ENCODE results near the gene GORASP2.

GORASP2 gene

GRCh38 chr2:170975943-170976270 lies 46.9 kb downstream of the GORASP2 start:
- H3K79me2 ChIP-seq (ENCODE audit: control insufficient read depth, low read length) = no peaks in the 10 kb centered on the region
- no peaks in the 10 kb centered on the region for H3K9me3 ChIP-seq (ENCODE audit: control insufficient read depth, insufficient read depth, low read length)
- TF ChIP-seq EZH2phosphoT487 (IDR thresholded peaks at IDR 0.05; ENCODE audit: borderline replicate concordance, low read length) (no peak), CTCF (IDR thresholded peaks at IDR 0.05; ENCODE audit: low read depth, low read length, poor library complexity, severe bottlenecking) (no peak)
- H3K4me2 ChIP-seq (ENCODE audit: low read length) = no peak overlapping the region
- no peaks in the 10 kb centered on the region for H3K9me2 ChIP-seq (replicated peaks; ENCODE audit: control insufficient read depth, low read length)
- no peaks in the 10 kb centered on the region for H3K36me3 ChIP-seq (ENCODE audit: control insufficient read depth, low read length)
- peaks cover 15% of the 10 kb centered on the region for H3K4me1 ChIP-seq (ENCODE audit: control insufficient read depth, low read length)
- peaks cover 7% of the 10 kb centered on the region for H3F3A ChIP-seq (ENCODE audit: control insufficient read depth, insufficient read depth)
- H3K4me3 ChIP-seq (ENCODE audit: low read length) = no peak overlapping the region
- no peaks in the 10 kb centered on the region for H4K20me1 ChIP-seq (ENCODE audit: control insufficient read depth, insufficient read depth, low read depth, low read length)
- H3K27me3 ChIP-seq (ENCODE audit: control insufficient read depth, low read length) = peaks cover 14% of the 10 kb centered on the region
- no peak overlapping the region for H3K27ac ChIP-seq (ENCODE audit: low read depth, low read length)

GRCh38 chr2:170984079-170984478 lies 55.0 kb downstream of the GORASP2 start:
- H3K27ac ChIP-seq (ENCODE audit: low read depth, low read length) = no peak overlapping the region
- peaks cover 5% of the 10 kb centered on the region for H3K4me1 ChIP-seq (ENCODE audit: control insufficient read depth, low read length)
- no peak overlapping the region for H3K4me2 ChIP-seq (ENCODE audit: low read length)
- no peak overlapping the region for H3K4me3 ChIP-seq (ENCODE audit: low read length)
- H3K9me3 ChIP-seq (ENCODE audit: control insufficient read depth, insufficient read depth, low read length) = no peaks in the 10 kb centered on the region
- H3K36me3 ChIP-seq (ENCODE audit: control insufficient read depth, low read length) = no peaks in the 10 kb centered on the region
- H3K79me2 ChIP-seq (ENCODE audit: control insufficient read depth, low read length) = no peaks in the 10 kb centered on the region
- no peaks in the 10 kb centered on the region for H3K9me2 ChIP-seq (replicated peaks; ENCODE audit: control insufficient read depth, low read length)
- TF ChIP-seq CTCF (IDR thresholded peaks at IDR 0.05; ENCODE audit: low read depth, low read length, poor library complexity, severe bottlenecking) = no peak
- no peak for TF ChIP-seq EZH2phosphoT487 (IDR thresholded peaks at IDR 0.05; ENCODE audit: borderline replicate concordance, low read length)
- H4K20me1 ChIP-seq (ENCODE audit: control insufficient read depth, insufficient read depth, low read depth, low read length) = no peaks in the 10 kb centered on the region
- H3F3A ChIP-seq (ENCODE audit: control insufficient read depth, insufficient read depth) = no peaks in the 10 kb centered on the region; the same call in 1 of the 2 replicates
- no peaks in the 10 kb centered on the region for H3K27me3 ChIP-seq (ENCODE audit: control insufficient read depth, low read length)

- Histone ChIP-seq H3F3A (ENCODE audit: control insufficient read depth, insufficient read depth) (no peaks in the 10 kb centered on the region; the same call in 1 of the 2 replicates), H3K4me1 (ENCODE audit: control insufficient read depth, low read length) (peaks cover 19% of the 10 kb centered on the region), H3K36me3 (ENCODE audit: control insufficient read depth, low read length) (no peaks in the 10 kb centered on the region), H3K9me3 (ENCODE audit: control insufficient read depth, insufficient read depth, low read length) (no peaks in the 10 kb centered on the region), H3K4me3 (ENCODE audit: low read length) (no peak overlapping the region), H3K4me2 (ENCODE audit: low read length) (no peak overlapping the region), H4K20me1 (ENCODE audit: control insufficient read depth, insufficient read depth, low read depth, low read length) (no peaks in the 10 kb centered on the region), H3K27me3 (ENCODE audit: control insufficient read depth, low read length) (no peaks in the 10 kb centered on the region), H3K79me2 (ENCODE audit: control insufficient read depth, low read length) (no peaks in the 10 kb centered on the region), H3K27ac (ENCODE audit: low read depth, low read length) (no peak overlapping the region), H3K9me2 (replicated peaks; ENCODE audit: control insufficient read depth, low read length) (no peaks in the 10 kb centered on the region)
- TF ChIP-seq EZH2phosphoT487 (IDR thresholded peaks at IDR 0.05; ENCODE audit: borderline replicate concordance, low read length) = no peak
- TF ChIP-seq CTCF (IDR thresholded peaks at IDR 0.05; ENCODE audit: low read depth, low read length, poor library complexity, severe bottlenecking) = no peak
Observed at GRCh38 chr2:170985407-170985806, 56.4 kb downstream of the GORASP2 start.

Data from DOHH2 (cell line).